HuH-7 (cell line): ENCODE measurements around the gene FGD3.
"Not testable (repeated sequence)": the region's sequence is repeated elsewhere in the genome, so short reads cannot be mapped to it uniquely, and the experiment has no call there.

ENCODE experiments used
- DNase-seq: peaks from one replicate; pipeline ENCODE4 v3.0.0; 2011; ENCODE audit warnings: low spot score

Gene FGD3

GRCh38 chr9:92978345-92978875, 31.1 kb downstream of the FGD3 start:
- no peak for DNase-seq

GRCh38 chr9:92979283-92980056, 32.1 kb downstream of the FGD3 start:
- no peak for DNase-seq

GRCh38 chr9:92980085-92980745, 32.9 kb downstream of the FGD3 start:
- DNase-seq: no peak

GRCh38 chr9:92982130-92982529, 34.8 kb downstream of the FGD3 start:
- no peak for DNase-seq

- no peak for DNase-seq
These were observed 36.8 kb downstream of the FGD3 start for GRCh38 chr9:92983984-92984589.

- DNase-seq: no peak
These were observed 37.7 kb downstream of the FGD3 start for GRCh38 chr9:92984976-92985375.

DNA sequence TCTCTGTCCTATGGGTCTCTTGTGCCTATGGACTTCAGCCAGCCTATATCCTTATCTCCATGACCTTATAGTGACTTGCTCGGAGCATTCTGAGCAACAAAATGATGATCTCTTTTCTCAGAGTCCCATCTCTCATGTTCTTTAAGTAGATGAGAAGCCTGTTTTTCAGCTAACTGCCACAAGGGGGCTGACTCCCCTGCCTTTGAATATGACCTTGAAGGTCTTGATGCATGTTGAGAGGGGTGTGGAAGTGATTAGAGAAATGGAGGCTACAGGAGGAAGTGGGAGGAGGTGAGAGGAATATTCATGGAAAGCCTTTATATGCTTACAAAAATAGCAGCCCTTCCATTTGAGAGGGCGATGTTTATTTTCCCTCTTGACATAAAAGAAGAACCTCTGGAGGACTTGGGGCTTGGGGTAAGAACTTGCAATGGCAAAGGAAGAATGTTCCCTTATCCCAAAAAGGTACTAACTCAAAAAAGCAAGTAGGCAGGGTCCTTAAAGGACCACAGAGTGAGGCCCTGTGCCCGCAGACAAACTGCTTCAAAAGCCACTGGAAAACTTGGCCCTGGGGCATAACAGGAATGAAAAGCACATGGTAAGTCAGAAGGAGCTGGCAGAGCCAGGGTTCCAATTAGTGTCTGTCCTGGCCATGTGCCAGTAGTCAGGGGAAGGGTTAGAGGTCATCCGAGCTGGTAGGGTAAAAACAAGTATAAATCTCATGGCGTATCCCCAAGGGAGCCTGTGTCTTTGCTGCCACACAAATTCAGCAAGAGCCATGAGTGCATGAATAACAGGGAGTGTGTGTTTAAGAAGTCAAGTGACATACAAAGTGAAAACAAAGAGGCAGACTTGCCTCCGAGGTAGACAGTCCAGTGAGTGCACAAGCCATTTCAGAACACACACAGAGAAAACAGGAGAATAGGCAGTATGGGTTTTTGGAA, 39.1 kb downstream of the FGD3 start:
- DNase-seq: no peak

- DNase-seq: no peak
These were observed 41.0 kb downstream of the FGD3 start for GRCh38 chr9:92988215-92988768.

- DNase-seq: no peak
These were observed 42.2 kb downstream of the FGD3 start for GRCh38 chr9:92989561-92989960.

- DNase-seq: no peak
These were observed 43.1 kb downstream of the FGD3 start for GRCh38 chr9:92990461-92990860.

GRCh38 chr9:92992549-92992948, 45.2 kb downstream of the FGD3 start:
- no peak for DNase-seq

DNA sequence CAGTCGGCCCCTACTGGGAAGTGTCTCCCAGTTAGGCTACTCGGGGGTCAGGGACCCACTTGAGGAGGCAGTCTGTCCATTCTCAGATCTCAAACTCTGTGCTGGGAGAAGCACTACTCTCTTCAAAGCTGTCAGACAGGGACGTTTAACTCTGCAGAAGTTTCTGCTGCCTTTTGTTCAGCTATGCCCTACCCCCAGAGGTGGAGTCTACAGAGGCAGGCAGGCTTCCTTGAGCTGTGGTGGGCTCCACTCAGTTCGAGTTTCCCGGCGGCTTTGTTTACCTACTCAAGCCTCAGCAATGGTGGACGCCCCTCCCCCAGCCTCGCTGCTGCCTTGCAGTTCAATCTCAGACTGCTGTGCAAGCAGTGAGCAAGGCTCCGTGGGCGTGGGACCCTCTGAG, 51.5 kb downstream of the FGD3 start:
- DNase-seq: not testable (repeated sequence)

DNA sequence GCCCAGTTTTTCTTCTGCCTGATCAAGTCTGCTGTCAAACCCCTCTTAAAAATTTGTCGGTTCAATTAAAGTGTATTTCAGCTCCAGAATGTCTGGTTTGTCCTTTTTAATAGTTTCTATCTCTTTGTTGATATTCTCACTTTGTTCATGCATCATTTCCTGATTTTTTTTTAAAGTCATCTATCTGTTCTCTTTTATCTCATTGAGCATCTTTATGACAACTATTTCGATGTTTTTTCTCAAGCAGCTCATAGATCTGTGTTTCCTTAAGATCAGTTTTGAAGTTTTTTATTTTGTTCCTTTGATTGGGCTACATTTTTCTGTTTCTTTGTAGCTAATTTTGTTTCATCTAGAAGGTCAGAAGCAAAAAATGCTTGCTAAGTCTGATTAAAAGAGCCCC, 53.7 kb downstream of the FGD3 start:
- DNase-seq: no peak

DNA sequence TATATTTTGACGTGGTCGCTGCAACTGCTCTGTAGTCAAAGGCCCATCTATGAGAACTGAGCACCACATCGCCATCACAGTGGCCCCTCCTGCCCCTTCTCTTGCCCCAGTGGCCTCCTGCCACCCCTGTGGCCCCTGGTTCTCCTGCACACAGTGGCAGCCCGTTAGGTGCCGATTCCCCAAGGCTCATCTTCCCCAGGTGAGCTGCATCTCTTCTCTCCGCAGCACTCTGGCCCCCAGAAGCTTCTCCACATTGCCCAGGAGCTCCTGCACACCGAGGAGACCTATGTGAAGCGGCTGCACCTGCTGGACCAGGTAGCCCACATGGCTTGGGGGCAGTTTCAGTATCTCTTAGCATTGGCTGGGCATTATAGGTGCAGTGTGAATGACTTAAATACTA, 55.4 kb downstream of the FGD3 start:
- no peak for DNase-seq

GRCh38 chr9:93003552-93004407, 56.5 kb downstream of the FGD3 start:
- DNase-seq: peak; percentile 66

DNA sequence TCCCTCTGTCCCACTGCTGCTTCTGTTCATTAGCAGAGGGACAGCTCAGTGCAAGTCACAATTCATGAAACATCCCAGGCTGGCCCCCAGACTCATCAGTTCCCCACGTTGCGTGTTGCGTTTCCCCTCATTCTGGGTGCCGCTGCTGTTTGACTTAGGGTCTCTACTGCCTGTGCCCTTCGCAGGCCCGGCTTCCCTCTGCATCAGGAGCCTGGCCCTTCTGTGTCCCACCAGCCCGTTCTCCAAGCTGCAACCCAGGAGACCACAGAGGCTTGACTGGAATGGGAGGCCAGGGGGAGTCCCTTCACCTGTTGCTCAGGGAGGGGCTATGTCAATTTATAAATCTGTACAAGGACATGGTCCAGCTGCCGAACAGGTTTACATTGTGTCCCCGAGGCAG, 57.2 kb downstream of the FGD3 start:
- no peak for DNase-seq

- no peak for DNase-seq
These were observed 58.6 kb downstream of the FGD3 start for GRCh38 chr9:93005876-93006275.

- DNase-seq: no peak
These were observed 60.3 kb downstream of the FGD3 start for GRCh38 chr9:93007529-93008058.

DNA sequence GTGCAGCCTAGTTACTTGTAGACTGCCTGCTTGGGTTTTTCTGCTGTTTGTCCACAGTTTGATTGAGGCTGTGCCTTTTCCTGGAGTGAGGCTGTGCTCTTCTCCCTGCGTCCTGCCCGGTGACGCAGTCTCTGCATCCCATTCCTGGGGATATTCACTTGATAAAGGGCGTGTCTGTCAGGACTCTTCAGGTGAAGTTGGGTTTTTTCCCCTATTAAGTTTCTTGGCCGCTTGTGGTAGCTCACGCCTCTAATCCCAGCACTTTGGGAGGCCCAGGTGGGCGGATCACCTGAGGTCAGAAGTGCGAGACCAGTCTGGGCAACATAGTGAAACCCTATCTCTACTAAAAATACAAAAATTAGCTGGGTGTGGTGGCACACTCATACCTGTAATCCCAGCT, 61.1 kb downstream of the FGD3 start:
- no peak for DNase-seq

DNA sequence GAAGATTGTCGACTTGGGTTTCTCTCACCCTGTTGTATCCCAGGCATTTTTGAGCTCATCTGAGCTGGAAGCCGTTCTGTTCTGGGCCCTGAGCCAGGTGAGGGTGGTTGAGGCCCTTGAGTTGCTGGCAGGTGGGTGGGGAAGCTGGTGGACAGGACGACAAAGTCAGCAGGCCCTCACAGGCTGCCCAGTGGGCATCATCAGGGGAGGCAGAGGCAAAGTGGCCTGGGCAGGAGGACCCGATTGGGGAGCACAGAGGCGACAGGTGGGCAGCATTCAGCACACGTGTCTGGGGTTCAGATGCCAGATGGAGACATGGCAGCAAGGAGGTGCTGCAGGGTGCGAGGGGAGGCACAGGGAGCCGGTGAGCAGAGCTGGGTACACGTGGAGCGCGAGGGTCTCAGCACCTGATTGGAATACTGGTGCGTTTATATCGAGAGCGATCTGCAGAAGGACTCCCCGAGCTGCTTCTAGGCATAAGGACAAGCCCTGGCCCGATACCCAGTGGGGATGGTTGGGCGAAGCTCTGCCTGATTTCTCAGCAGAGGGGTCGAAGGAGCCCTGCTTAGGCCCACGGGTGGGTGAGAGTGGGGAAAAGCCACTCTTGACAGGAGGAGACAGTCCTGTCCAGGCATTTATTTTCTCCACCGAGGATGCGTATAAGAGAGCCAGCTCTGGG, 62.2 kb downstream of the FGD3 start:
- DNase-seq: no peak
